AG04450 (cell line): ENCODE data around the gene FGD4. TPM values are rescaled to one million over a fixed set of nuclear protein-coding genes. Genes with fewer than 3 reads are reported as not detected.

Experiments used
- CTCF ChIA-PET: fragments of 300-600, 350-600 bp; formaldehyde crosslinking; extraction: SDS; loops from one replicate; lab custom pipeline; 2022; ENCODE audit warnings: antibody characterized with exemption, inconsistent platforms; lab: Charles Lee
- POLR2A ChIA-PET: fragments of 350-600 bp; formaldehyde crosslinking; extraction: SDS; loops from one replicate; lab custom pipeline; 2021; ENCODE audit warnings: antibody characterized with exemption, inconsistent platforms; lab: Yijun Ruan, JAX
- DNase-seq: peaks from one replicate; pipeline ENCODE4 v3.0.0-alpha.2; 2011; ENCODE audit warnings: low read depth, low spot score
- H3K27ac ChIP-seq: one replicate; pipeline ENCODE4 v1.5.1; 2012; ENCODE audit warnings: low read depth, low read length, control low read depth
- H3K27me3 ChIP-seq: one replicate; pipeline ENCODE4 v1.6.0; 2012; ENCODE audit warnings: low read length; ENCODE audit not compliant: control insufficient read depth, insufficient read depth
- H3K4me3 ChIP-seq: 2 replicates; pipeline ENCODE4 v1.5.1; 2011; ENCODE audit warnings: mild to moderate bottlenecking, low read depth, low read length, control low read depth
- H3K9me3 ChIP-seq: 2 replicates; pipeline ENCODE4 v1.5.1; 2012; ENCODE audit warnings: low read length; ENCODE audit not compliant: control insufficient read depth, insufficient read depth
- CTCF ChIP-seq: IDR thresholded peaks from 2 replicates; pipeline ENCODE4 v1.5.1; 2011; ENCODE audit warnings: low read depth, low read length, control low read depth, inconsistent platforms
- polyA plus RNA-seq: library from polyadenylated mRNA; depleted of rRNA; stranded (reverse); fragments of >200 nt; gene quantifications from 2 replicates; pipeline ENCODE4 v1.2.3, GENCODE V29; 2011

The FGD4 gene
- polyA plus RNA-seq, 1 experiment, result 5.1 TPM

GRCh38 chr12:32476446-32476845 is 77.1 kb downstream of the FGD4 start:
- TF ChIP-seq CTCF, result no peak
- Histone ChIP-seq H3K27me3 (peaks cover 7% of the 10 kb centered on the region), H3K4me3 (no peak overlapping the region), H3K27ac (no peak overlapping the region), H3K9me3 (no peaks in the 10 kb centered on the region)
- CTCF ChIA-PET, result no interaction called here
- POLR2A ChIA-PET, result no interaction called here
- DNase-seq, result no peak

GRCh38 chr12:32477714-32478113 is 78.4 kb downstream of the FGD4 start:
- ChIA-PET CTCF (no interaction called here), POLR2A (no interaction called here)
- no peak for TF ChIP-seq CTCF
- no peak for DNase-seq
- Histone ChIP-seq H3K27me3 (peaks cover 7% of the 10 kb centered on the region), H3K4me3 (no peak overlapping the region), H3K9me3 (no peaks in the 10 kb centered on the region), H3K27ac (no peak overlapping the region)

GRCh38 chr12:32478166-32478565 is 78.8 kb downstream of the FGD4 start:
- peaks cover 10% of the 10 kb centered on the region for H3K27me3 ChIP-seq
- no peak for TF ChIP-seq CTCF
- H3K27ac ChIP-seq, result no peak overlapping the region
- no peak for DNase-seq
- no peak overlapping the region for H3K4me3 ChIP-seq
- POLR2A ChIA-PET, result no interaction called here
- CTCF ChIA-PET, result no interaction called here
- H3K9me3 ChIP-seq, result no peaks in the 10 kb centered on the region

GRCh38 chr12:32478858-32479725 is 79.7 kb downstream of the FGD4 start:
- Histone ChIP-seq H3K27ac (no peak overlapping the region), H3K4me3 (no peak overlapping the region), H3K27me3 (peaks cover 10% of the 10 kb centered on the region), H3K9me3 (no peaks in the 10 kb centered on the region)
- ChIA-PET POLR2A (no interaction called here), CTCF (no interaction called here)
- DNase-seq, result no peak
- TF ChIP-seq CTCF, result no peak

- ChIA-PET POLR2A (no interaction called here), CTCF (no interaction called here)
- no peak for TF ChIP-seq CTCF
- no peak overlapping the region for H3K4me3 ChIP-seq
- H3K9me3 ChIP-seq, result no peaks in the 10 kb centered on the region
- H3K27ac ChIP-seq, result no peak overlapping the region
- no peak for DNase-seq
- H3K27me3 ChIP-seq, result peaks cover 3% of the 10 kb centered on the region
Observed at GRCh38 chr12:32482226-32482625, 82.9 kb downstream of the FGD4 start.
